Parathyroid adenoma (tissue), 2 donors: ENCODE measurements around the gene DSG2.

ENCODE experiments used
- H2AFZ ChIP-seq: fragments of 300-600 bp; sonication (generic); one replicate; pipeline ENCODE4 v1.7.0; 2017; ENCODE audit warnings: antibody characterized with exemption, mild to moderate bottlenecking
- H3K27ac ChIP-seq: fragments of 300-600 bp; sonication (generic); one replicate; pipeline ENCODE4 v1.7.0; 2017
- H3K27me3 ChIP-seq: fragments of 300-600 bp; sonication (generic); one replicate; pipeline ENCODE4 v1.7.0; 2017; ENCODE audit warnings: low read length; ENCODE audit not compliant: control insufficient read depth, insufficient read depth
- H3K36me3 ChIP-seq: fragments of 300-600 bp; sonication (generic); one replicate; pipeline ENCODE4 v1.7.0; 2017; ENCODE audit warnings: low read length; ENCODE audit not compliant: control insufficient read depth, insufficient read depth
- H3K4me1 ChIP-seq: fragments of 300-600 bp; sonication (generic); one replicate; pipeline ENCODE4 v1.7.0; 2017; ENCODE audit warnings: control low read depth
- H3K4me2 ChIP-seq: fragments of 300-600 bp; sonication (generic); one replicate; pipeline ENCODE4 v1.7.0; 2017; ENCODE audit warnings: low read length
- H3K4me3 ChIP-seq: fragments of 300-600 bp; sonication (generic); one replicate; pipeline ENCODE4 v1.7.0; 2017; ENCODE audit warnings: low read depth, low read length
- H3K79me2 ChIP-seq: fragments of 300-600 bp; sonication (generic); one replicate; pipeline ENCODE4 v1.7.0; 2017; ENCODE audit warnings: control low read depth
- H3K9ac ChIP-seq: fragments of 300-600 bp; sonication (generic); one replicate; pipeline ENCODE4 v1.7.0; 2017; ENCODE audit warnings: mild to moderate bottlenecking
- H3K9me3 ChIP-seq: fragments of 300-600 bp; sonication (generic); one replicate; pipeline ENCODE4 v1.7.0; 2017; ENCODE audit warnings: low read length; ENCODE audit not compliant: control insufficient read depth
- TF ChIP-seq, protein P1 (sequence below): fragments of 300-600 bp; sonication (generic); IDR thresholded peaks from one replicate; pipeline ENCODE4 v1.7.0; 2017; ENCODE audit warnings: antibody characterized with exemption, mild to moderate bottlenecking
- donor health status: primary hyperparathyroidism.

The DSG2 gene

DNA sequence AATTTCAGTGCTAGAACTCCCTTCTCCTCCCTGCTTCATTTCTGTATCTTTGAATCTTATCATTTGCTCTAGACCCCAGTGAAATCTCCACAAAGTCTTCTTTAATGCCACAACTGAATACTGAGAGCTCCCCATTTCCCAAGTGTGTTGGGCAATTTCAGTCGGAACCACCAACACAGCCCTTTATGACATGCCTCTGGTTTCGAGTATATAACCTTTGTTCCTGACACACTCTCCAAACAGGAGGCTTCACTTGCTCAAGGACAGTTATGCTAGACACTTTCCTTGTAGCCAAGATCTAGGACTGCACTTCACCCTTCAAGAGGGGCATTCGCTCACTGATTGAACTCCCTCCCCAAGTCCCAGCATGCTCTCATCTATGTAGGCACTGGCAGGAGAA lies 75.1 kb downstream of the DSG2 start:
- Histone ChIP-seq H2AFZ (peak overlapping the region; percentile 67), H3K27me3 (no peaks in the 10 kb centered on the region), H3K9ac (no peak overlapping the region), H3K9me3 (no peaks in the 10 kb centered on the region), H3K79me2 (no peaks in the 10 kb centered on the region), H3K4me2 (no peak overlapping the region), H3K36me3 (no peaks in the 10 kb centered on the region), H3K4me3 (no peak overlapping the region), H3K4me1 (peaks cover 34% of the 10 kb centered on the region), H3K27ac (peak overlapping the region; percentile 45)
- TF ChIP-seq, protein P1, sequence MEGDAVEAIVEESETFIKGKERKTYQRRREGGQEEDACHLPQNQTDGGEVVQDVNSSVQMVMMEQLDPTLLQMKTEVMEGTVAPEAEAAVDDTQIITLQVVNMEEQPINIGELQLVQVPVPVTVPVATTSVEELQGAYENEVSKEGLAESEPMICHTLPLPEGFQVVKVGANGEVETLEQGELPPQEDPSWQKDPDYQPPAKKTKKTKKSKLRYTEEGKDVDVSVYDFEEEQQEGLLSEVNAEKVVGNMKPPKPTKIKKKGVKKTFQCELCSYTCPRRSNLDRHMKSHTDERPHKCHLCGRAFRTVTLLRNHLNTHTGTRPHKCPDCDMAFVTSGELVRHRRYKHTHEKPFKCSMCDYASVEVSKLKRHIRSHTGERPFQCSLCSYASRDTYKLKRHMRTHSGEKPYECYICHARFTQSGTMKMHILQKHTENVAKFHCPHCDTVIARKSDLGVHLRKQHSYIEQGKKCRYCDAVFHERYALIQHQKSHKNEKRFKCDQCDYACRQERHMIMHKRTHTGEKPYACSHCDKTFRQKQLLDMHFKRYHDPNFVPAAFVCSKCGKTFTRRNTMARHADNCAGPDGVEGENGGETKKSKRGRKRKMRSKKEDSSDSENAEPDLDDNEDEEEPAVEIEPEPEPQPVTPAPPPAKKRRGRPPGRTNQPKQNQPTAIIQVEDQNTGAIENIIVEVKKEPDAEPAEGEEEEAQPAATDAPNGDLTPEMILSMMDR = no peak

DNA sequence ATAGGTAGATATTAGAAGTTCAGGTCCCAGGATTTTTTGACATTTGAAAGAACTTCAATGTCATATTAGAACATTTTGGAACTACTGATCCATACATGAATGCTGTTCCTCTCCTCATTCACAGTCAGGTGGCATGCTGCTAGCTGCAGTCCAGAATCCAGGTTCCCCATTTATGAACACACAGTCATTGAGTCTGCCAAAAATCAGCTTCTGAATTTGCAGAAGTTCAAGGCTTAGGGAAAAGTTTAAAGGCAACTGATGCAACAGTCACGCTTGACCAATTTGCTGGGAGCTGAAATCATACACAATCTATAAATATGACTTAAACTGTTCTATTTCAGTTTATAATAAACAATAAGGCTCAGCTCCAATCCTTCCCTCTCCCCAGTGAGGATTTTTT lies 76.4 kb downstream of the DSG2 start:
- H3K27me3 ChIP-seq = no peaks in the 10 kb centered on the region
- no peak overlapping the region for H3K27ac ChIP-seq
- no peak overlapping the region for H3K9ac ChIP-seq
- H3K4me3 ChIP-seq = no peak overlapping the region
- H3K9me3 ChIP-seq = no peaks in the 10 kb centered on the region
- no peak overlapping the region for H3K4me2 ChIP-seq
- peaks cover 33% of the 10 kb centered on the region for H3K4me1 ChIP-seq
- no peak overlapping the region for H2AFZ ChIP-seq
- TF ChIP-seq, protein P1 = no peak
- no peaks in the 10 kb centered on the region for H3K36me3 ChIP-seq
- H3K79me2 ChIP-seq = no peaks in the 10 kb centered on the region

DNA sequence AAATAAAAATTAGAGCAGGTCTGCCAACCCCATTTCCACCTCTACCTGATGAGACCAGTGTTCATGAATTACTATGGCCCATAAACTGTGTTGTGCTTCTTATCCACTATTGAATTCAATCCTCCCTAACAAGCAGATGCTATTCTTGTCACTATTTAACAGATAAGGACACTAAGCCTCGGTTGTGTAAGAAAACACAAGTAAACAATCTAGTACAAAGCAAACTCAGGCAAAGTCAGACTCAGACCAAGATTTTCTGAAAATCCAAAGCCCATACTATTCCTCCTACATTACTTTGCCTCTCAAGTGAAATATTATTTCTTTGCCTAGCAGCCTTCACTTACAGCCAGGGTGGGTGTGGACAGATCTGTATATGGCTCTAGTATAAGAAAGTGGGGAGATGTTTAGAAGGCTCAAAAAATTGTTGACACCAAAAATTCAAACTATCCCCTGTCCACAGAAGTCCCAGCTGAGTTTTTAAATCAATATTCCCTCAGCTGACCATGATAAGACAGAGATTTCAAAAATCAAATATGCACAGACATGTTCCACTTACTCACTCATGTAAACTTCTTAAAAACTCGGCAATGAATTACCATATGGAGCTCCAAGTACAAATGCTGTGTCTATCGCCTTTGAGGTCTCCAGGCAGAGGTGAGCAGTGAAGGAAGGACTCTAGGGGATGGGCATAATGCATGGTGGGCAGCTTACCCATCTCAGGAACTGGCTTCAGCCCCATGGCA lies 77.7 kb downstream of the DSG2 start:
- no peak overlapping the region for H3K4me3 ChIP-seq
- no peaks in the 10 kb centered on the region for H3K79me2 ChIP-seq
- no peak overlapping the region for H3K9ac ChIP-seq
- H3K36me3 ChIP-seq = no peaks in the 10 kb centered on the region
- peak overlapping the region; percentile 22 for H2AFZ ChIP-seq
- peak overlapping the region; percentile 17 for H3K27ac ChIP-seq
- TF ChIP-seq, protein P1 = no peak
- peak overlapping the region; percentile 19 for H3K4me2 ChIP-seq
- H3K27me3 ChIP-seq = no peaks in the 10 kb centered on the region
- no peaks in the 10 kb centered on the region for H3K9me3 ChIP-seq
- H3K4me1 ChIP-seq = peaks cover 33% of the 10 kb centered on the region

DNA sequence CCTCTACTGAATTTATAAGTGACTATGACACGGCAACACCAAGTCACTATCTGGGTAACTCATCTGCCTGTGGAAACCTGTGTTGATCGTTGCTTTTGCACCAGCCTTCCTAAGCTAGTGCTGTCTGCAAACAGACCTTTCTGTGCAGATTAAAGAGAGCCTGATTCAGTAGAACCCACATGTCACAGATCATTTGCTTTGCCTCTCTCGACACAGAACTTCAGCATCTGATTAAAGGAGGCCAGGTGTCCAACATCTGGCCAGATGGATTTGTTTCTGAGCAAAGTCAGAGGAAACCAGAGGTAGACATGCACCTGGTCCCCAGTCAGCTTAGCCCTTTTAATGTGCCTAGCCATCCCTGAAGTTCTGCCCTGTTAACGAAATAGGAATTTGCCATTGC lies 78.7 kb downstream of the DSG2 start:
- TF ChIP-seq, protein P1 = no peak

DNA sequence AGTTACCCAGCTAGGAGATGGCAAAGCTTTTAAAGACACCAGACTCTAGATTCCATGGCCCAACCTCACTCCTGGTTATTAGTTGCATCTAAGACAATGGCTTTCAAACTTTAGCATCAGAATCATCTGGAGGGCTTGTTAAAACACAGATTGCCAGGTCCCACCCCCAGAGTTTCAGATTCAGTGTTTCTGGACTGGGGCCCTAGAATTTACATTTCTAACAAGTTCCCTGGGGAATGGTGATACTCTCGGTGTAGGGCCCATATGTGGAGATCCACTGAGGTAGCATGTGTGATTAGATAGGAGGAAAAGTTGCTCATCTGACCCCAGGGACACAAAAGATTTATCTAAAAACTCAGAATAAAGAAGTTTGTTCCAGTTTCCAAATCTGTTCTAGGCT lies 79.2 kb downstream of the DSG2 start:
- Histone ChIP-seq H3K79me2 (no peaks in the 10 kb centered on the region), H3K9ac (no peak overlapping the region), H3K36me3 (no peaks in the 10 kb centered on the region), H3K4me2 (no peak overlapping the region), H3K4me3 (no peak overlapping the region), H3K9me3 (no peaks in the 10 kb centered on the region), H3K27me3 (no peaks in the 10 kb centered on the region), H3K27ac (no peak overlapping the region), H3K4me1 (peaks cover 23% of the 10 kb centered on the region), H2AFZ (no peak overlapping the region)
- TF ChIP-seq, protein P1 = no peak

More for the DNA sequence above, 78.7 kb downstream of the DSG2 start:
- Histone ChIP-seq H3K4me1 (peaks cover 28% of the 10 kb centered on the region), H3K4me3 (no peak overlapping the region), H3K4me2 (peak overlapping the region; percentile 11), H3K36me3 (no peaks in the 10 kb centered on the region), H3K27ac (peak overlapping the region; percentile 17), H3K9me3 (no peaks in the 10 kb centered on the region), H3K27me3 (no peaks in the 10 kb centered on the region), H3K9ac (no peak overlapping the region), H3K79me2 (no peaks in the 10 kb centered on the region), H2AFZ (no peak overlapping the region)
